Neutrophil (primary cell): ENCODE data around the gene SLIT3.

Experiments used
- H3K27ac ChIP-seq: fragments of 200-600 bp; sonication (generic); 2 replicates; pipeline ENCODE4 v1.5.1; 2016; ENCODE audit warnings: mild to moderate bottlenecking, moderate library complexity
- H3K27me3 ChIP-seq: fragments of 200-600 bp; sonication (generic); 2 replicates; pipeline ENCODE4 v1.6.0; 2016; ENCODE audit warnings: mild to moderate bottlenecking
- H3K36me3 ChIP-seq: fragments of 200-600 bp; sonication (generic); 2 replicates; pipeline ENCODE4 v1.5.1; 2017
- H3K4me1 ChIP-seq, 2 experiments: fragments of 200-600 bp in 1 of 2; sonication (generic) in 1 of 2; 1 replicate in 1 of 2; 2 replicates in 1 of 2; pipeline versions ENCODE4 v1.5.1 to v1.6.1; 2013 to 2016; ENCODE audit warnings: low read depth in 1 of 2, low read length in 1 of 2, mild to moderate bottlenecking in 1 of 2, moderate library complexity in 1 of 2; ENCODE audit not compliant: control insufficient read depth in 1 of 2, insufficient read depth in 1 of 2
- H3K4me3 ChIP-seq, 2 experiments: fragments of 200-600 bp in 1 of 2; sonication (generic) in 1 of 2; 1 replicate in 1 of 2; 2 replicates in 1 of 2; pipeline ENCODE4 v1.5.1; 2013 to 2016; ENCODE audit warnings: low read depth in 1 of 2, low read length in 1 of 2, mild to moderate bottlenecking in 1 of 2, moderate library complexity in 1 of 2
- H3K9me3 ChIP-seq: fragments of 200-600 bp; sonication (generic); 2 replicates; pipeline ENCODE4 v1.5.1; 2016
- TF ChIP-seq, protein P1 (sequence below): fragments of 200-600 bp; sonication (generic); IDR thresholded peaks from 2 replicates; pipeline ENCODE4 v1.5.1; 2016; ENCODE audit warnings: antibody characterized with exemption

SLIT3 gene

GRCh38 chr5:169341556-169341955 is 40.6 kb upstream of the SLIT3 start:
- H3K4me3 ChIP-seq: no peak overlapping the region
- TF ChIP-seq, protein P1, sequence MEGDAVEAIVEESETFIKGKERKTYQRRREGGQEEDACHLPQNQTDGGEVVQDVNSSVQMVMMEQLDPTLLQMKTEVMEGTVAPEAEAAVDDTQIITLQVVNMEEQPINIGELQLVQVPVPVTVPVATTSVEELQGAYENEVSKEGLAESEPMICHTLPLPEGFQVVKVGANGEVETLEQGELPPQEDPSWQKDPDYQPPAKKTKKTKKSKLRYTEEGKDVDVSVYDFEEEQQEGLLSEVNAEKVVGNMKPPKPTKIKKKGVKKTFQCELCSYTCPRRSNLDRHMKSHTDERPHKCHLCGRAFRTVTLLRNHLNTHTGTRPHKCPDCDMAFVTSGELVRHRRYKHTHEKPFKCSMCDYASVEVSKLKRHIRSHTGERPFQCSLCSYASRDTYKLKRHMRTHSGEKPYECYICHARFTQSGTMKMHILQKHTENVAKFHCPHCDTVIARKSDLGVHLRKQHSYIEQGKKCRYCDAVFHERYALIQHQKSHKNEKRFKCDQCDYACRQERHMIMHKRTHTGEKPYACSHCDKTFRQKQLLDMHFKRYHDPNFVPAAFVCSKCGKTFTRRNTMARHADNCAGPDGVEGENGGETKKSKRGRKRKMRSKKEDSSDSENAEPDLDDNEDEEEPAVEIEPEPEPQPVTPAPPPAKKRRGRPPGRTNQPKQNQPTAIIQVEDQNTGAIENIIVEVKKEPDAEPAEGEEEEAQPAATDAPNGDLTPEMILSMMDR: no peak
- no peak overlapping the region for H3K27ac ChIP-seq
- H3K36me3 ChIP-seq: no peaks in the 10 kb centered on the region
- H3K4me1 ChIP-seq: no peaks in the 10 kb centered on the region
- H3K27me3 ChIP-seq: no peaks in the 10 kb centered on the region
- H3K9me3 ChIP-seq: no peaks in the 10 kb centered on the region

GRCh38 chr5:169339869-169340268 is 38.9 kb upstream of the SLIT3 start:
- no peak overlapping the region for H3K4me3 ChIP-seq
- H3K4me1 ChIP-seq: no peaks in the 10 kb centered on the region
- TF ChIP-seq, protein P1: no peak

GRCh38 chr5:169336242-169336641 is 35.3 kb upstream of the SLIT3 start:
- Histone ChIP-seq H3K27me3 (no peaks in the 10 kb centered on the region), H3K27ac (no peak overlapping the region)
- TF ChIP-seq, protein P1: no peak

More at GRCh38 chr5:169339869-169340268, 38.9 kb upstream of the SLIT3 start:
- H3K9me3 ChIP-seq: no peaks in the 10 kb centered on the region
- H3K36me3 ChIP-seq: no peaks in the 10 kb centered on the region
- H3K27me3 ChIP-seq: no peaks in the 10 kb centered on the region
- H3K27ac ChIP-seq: no peak overlapping the region

DNA sequence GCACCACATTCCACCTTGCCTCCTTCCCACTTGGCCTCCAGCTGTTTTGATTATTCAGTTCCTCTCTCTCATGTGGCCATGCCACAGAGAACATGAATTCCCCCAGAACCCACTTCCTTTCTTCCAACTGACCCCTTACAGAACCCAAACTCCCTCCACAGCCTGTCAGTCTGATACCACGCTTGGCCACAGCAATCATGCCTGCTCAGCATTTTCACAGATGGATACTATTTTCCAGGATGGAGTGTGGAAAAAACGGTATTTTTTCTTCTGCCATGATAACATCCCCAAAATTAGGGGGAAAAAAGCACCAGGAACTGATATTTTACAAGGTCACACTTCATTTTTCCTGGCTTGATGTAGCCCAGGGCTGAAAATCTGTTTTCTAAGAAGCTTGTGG is 34.9 kb upstream of the SLIT3 start:
- Histone ChIP-seq H3K9me3 (no peaks in the 10 kb centered on the region), H3K36me3 (no peaks in the 10 kb centered on the region), H3K27ac (no peak overlapping the region), H3K4me1 (no peaks in the 10 kb centered on the region), H3K4me3 (no peak overlapping the region), H3K27me3 (no peaks in the 10 kb centered on the region)
- TF ChIP-seq, protein P1: no peak

More at GRCh38 chr5:169336242-169336641, 35.3 kb upstream of the SLIT3 start:
- Histone ChIP-seq H3K4me1 (no peaks in the 10 kb centered on the region), H3K9me3 (no peaks in the 10 kb centered on the region), H3K36me3 (no peaks in the 10 kb centered on the region), H3K4me3 (no peak overlapping the region)

GRCh38 chr5:169333518-169333917 is 32.6 kb upstream of the SLIT3 start:
- H3K36me3 ChIP-seq: no peaks in the 10 kb centered on the region
- no peaks in the 10 kb centered on the region for H3K4me1 ChIP-seq
- no peaks in the 10 kb centered on the region for H3K9me3 ChIP-seq
- no peaks in the 10 kb centered on the region for H3K27me3 ChIP-seq
- H3K4me3 ChIP-seq: no peak overlapping the region
- TF ChIP-seq, protein P1: no peak
- no peak overlapping the region for H3K27ac ChIP-seq
